Lower leg skin (tissue), 3 donors: ENCODE measurements around the gene SNTG2.

Experiments used
- POLR2A ChIP-seq, 2 donors: fragments of 450-650 bp; IDR thresholded peaks; one replicate each; pipeline ENCODE4 v1.6.1; 2016 to 2017; ENCODE audit warnings: antibody characterized with exemption in 2 of 2, mild to moderate bottlenecking in 1 of 2, moderate library complexity in 1 of 2
- TF ChIP-seq, protein P1 (sequence below), 3 donors: fragments of 450-650 bp; IDR thresholded peaks; one replicate each; pipeline ENCODE4 v1.5.1; 2016; ENCODE audit warnings: antibody characterized with exemption in 3 of 3, mild to moderate bottlenecking in 3 of 3, moderate library complexity in 2 of 3

DNA sequence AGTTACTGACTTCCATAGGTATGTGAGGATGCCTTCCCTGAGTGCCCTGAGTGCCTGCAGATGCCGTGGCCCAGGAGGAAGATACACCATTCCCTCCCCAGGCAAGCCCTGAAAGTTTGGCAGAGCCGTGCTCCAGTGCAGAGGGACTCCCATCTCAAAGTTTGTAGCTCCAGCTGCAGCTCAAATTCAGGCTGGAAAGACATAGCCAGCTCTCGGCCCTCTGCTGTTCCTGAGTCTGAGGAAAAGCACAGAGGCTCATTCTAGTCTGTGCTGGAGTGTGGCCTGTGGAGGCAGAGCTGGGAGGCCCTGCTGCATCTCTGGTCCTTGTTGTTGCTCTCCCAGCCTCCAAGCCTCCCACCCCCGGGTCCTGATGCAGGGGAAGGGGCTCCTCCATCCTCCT is 446.7 kb downstream of the SNTG2 start:
- TF ChIP-seq, protein P1, sequence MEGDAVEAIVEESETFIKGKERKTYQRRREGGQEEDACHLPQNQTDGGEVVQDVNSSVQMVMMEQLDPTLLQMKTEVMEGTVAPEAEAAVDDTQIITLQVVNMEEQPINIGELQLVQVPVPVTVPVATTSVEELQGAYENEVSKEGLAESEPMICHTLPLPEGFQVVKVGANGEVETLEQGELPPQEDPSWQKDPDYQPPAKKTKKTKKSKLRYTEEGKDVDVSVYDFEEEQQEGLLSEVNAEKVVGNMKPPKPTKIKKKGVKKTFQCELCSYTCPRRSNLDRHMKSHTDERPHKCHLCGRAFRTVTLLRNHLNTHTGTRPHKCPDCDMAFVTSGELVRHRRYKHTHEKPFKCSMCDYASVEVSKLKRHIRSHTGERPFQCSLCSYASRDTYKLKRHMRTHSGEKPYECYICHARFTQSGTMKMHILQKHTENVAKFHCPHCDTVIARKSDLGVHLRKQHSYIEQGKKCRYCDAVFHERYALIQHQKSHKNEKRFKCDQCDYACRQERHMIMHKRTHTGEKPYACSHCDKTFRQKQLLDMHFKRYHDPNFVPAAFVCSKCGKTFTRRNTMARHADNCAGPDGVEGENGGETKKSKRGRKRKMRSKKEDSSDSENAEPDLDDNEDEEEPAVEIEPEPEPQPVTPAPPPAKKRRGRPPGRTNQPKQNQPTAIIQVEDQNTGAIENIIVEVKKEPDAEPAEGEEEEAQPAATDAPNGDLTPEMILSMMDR (IDR thresholded peaks at IDR 0.05), result no peak
- TF ChIP-seq POLR2A (IDR thresholded peaks at IDR 0.05), result no peak
